GM19467 (cell line): ENCODE measurements around the gene AP1G1.
"Not testable (repeated sequence)": the region's sequence is repeated elsewhere in the genome, so short reads cannot be mapped to it uniquely, and the experiment has no call there.

Source experiments
- ATAC-seq: cut with Tn5 transposase; IDR thresholded peaks from one replicate; pipeline ENCODE4 v1.9.1; 2021; ENCODE audit warnings: mild to moderate bottlenecking, moderate library complexity; ENCODE audit not compliant: unreplicated experiment

The AP1G1 gene

GRCh38 chr16:71808593-71809459 lies at the start of gene AP1G1:
TSS of gene AP1G1 (minus strand) at chr16:71808834. CDS start at chr16:71789479, 19,355 bp downstream.
- peak; percentile 74 for ATAC-seq

- no peak for ATAC-seq
Observed at GRCh38 chr16:71855937-71856662, 47.5 kb upstream of the AP1G1 start.

DNA sequence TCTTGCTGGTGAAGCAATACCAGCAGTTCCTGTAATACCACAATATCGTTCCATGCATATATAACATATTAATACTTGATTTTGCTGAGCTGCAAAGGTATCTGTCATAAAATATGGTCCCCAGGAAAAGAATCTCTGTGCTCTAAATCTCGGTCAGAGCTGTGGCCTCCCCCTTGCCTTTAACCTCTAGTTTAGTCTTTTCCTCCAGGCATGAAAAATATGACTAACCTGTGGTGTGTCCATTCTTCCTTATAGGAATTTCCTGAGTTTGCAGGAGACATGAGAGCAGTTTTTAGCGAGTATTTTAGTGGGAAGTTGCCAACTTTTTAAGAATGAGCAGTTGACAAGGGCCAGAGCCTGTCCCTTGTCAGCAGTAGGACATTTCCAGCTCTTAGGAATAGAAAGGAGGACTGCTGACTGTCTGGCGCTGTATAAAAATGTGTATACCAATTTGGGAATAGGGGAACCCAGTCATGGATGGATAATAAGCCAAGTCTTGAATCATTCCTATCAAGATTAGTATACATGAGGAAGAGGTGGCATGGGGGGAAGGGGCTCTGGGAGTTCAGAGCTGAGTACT lies 45.8 kb upstream of the AP1G1 start:
- ATAC-seq, result no peak

- peak; percentile 61 for ATAC-seq
Observed at GRCh38 chr16:71853413-71853812, 44.8 kb upstream of the AP1G1 start.

DNA sequence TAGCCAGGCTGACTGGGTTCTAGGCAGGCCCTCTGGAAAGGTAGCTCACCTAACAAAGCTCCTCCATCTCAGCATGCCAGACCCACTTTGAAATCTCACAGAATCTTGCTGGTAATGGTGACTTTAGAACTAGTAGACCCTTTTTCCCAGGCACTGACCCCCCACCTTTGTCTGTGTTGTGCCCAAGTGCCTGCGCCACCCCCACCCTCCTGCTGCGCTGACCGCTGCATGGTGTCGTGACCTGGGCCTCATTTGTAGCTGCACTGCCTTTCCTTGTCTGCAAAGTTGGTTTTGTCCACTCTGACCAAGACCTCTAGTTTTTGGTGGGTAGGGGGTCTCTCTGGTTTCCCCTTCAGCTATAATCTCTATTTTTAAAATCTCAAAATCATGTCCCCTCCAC lies 43.9 kb upstream of the AP1G1 start:
- ATAC-seq, result no peak

- ATAC-seq, result no peak
Observed at GRCh38 chr16:71852158-71852557, 43.5 kb upstream of the AP1G1 start.

- no peak for ATAC-seq
Observed at GRCh38 chr16:71851746-71852145, 43.1 kb upstream of the AP1G1 start.

GRCh38 chr16:71848622-71849021 lies 40.0 kb upstream of the AP1G1 start:
- no peak for ATAC-seq

GRCh38 chr16:71847096-71847495 lies 38.5 kb upstream of the AP1G1 start:
- no peak for ATAC-seq

- no peak for ATAC-seq
Observed at GRCh38 chr16:71846431-71846830, 37.8 kb upstream of the AP1G1 start.

DNA sequence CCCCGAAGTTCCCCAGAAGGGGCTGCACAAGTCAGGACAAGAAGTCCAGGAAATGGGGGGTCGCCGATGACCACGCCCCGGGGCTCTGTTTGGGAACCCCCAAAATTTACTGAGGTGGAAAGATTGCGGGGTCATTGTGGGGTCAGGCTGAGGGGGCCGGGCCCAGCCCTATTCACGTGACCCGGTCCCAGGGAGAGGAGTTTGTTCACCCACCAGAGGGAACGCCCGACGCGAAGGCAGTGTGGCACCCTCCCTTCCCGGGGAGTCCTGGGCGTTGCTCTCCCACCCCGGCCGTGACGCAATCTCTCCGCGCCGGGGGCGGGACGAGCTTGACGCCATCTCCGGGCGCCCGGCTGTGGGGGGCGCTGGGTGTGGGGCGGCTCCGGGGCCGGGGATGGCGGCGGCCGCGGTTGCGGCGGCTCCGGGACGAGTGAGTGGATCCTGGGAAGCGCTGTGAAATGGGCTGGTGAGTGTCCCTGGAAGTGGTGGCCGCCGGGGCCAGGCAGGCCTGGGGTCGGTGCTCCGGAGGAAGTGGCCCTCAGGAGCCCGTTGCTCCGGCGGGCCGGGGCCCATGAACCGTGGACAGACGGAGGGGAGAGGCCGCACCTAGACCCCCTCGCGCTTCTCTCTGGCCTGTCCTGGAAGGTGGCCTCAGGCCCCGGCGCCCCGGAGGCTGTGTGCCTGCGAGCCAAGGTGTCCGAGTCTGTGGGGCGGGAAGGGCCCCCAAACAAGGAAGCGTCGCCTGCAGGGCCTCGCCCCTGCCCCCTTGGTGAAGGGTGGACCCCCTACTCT lies 37.2 kb upstream of the AP1G1 start, which contains the start of gene ATXN1L:
Gene ATXN1L, plus strand, starts transcription at position 338 of the 792 bp plus-strand sequence. CDS start 3,765 bp downstream, outside the sequence.
- peak; percentile 66 for ATAC-seq

GRCh38 chr16:71843572-71843971 lies 34.9 kb upstream of the AP1G1 start:
- no peak for ATAC-seq

GRCh38 chr16:71840052-71840451 lies 31.4 kb upstream of the AP1G1 start:
- ATAC-seq, result no peak

GRCh38 chr16:71837150-71837549 lies 28.5 kb upstream of the AP1G1 start:
- ATAC-seq, result no peak

GRCh38 chr16:71834291-71834690 lies 25.7 kb upstream of the AP1G1 start:
- no peak for ATAC-seq

- not testable (repeated sequence) for ATAC-seq
Observed at GRCh38 chr16:71832112-71832511, 23.5 kb upstream of the AP1G1 start.

- ATAC-seq, result not testable (repeated sequence)
Observed at GRCh38 chr16:71831698-71832097, 23.1 kb upstream of the AP1G1 start.

GRCh38 chr16:71830359-71830758 lies 21.7 kb upstream of the AP1G1 start:
- ATAC-seq, result no peak

- no peak for ATAC-seq
Observed at GRCh38 chr16:71826533-71827017, 17.9 kb upstream of the AP1G1 start.

DNA sequence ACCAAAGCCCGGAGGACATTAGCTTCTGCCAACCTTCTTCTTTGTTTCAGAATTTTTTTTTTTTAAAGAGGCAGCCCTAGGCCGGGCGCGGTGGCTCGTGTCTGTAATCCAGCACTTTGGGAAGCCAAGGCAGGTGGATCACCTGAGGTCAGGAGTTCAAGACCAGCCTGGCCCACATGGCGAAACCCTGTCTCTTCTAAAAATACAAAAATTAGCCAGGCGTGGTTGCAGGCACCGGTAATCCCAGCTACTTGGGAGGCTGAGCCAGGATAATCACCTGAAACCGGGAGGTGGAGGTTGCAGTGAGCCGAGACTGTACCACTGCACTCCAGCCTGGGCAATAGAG lies 8.5 kb upstream of the AP1G1 start:
- ATAC-seq, result not testable (repeated sequence)
